CD14-positive monocyte (primary cell): Measurements from ENCODE around the gene COL11A1. TPM values are rescaled to one million over a fixed set of nuclear protein-coding genes. Genes with fewer than 3 reads are reported as not detected.

Source experiments
- DNase-seq, 3 donors: peaks; one replicate each; pipeline ENCODE4 v3.0.0-alpha.2; 2011 to 2022
- H2AFZ ChIP-seq: 2 replicates; pipeline ENCODE4 v1.6.0; 2012; ENCODE audit warnings: mild to moderate bottlenecking, low read depth, low read length, inconsistent platforms; ENCODE audit not compliant: insufficient read depth, poor library complexity, severe bottlenecking
- H3K27ac ChIP-seq, 2 donors: 1 replicate in 1 of 2; 2 replicates in 1 of 2; pipeline ENCODE4 v1.5.1; 2012 to 2013; ENCODE audit warnings: low read length in 2 of 2, control low read depth in 1 of 2, inconsistent platforms in 1 of 2, low read depth in 1 of 2, mild to moderate bottlenecking in 1 of 2
- H3K27me3 ChIP-seq, 2 donors: one replicate each; pipeline versions ENCODE4 v1.6.0 to v1.6.1; 2011 to 2013; ENCODE audit warnings: low read length in 2 of 2; ENCODE audit not compliant: control insufficient read depth in 2 of 2, insufficient read depth in 2 of 2
- H3K36me3 ChIP-seq, 2 donors: replicated peaks in 1 of 2; 1 replicate in 1 of 2; 2 replicates in 1 of 2; pipeline versions ENCODE4 v1.5.1 to v1.6.1; 2012 to 2013; ENCODE audit warnings: low read length in 2 of 2, control low read depth in 1 of 2, inconsistent platforms in 1 of 2, mild to moderate bottlenecking in 1 of 2; ENCODE audit not compliant: insufficient read depth in 2 of 2, control insufficient read depth in 1 of 2
- H3K4me1 ChIP-seq, 2 donors: 1 replicate in 1 of 2; 2 replicates in 1 of 2; pipeline versions ENCODE4 v1.5.1 to v1.6.1; 2012 to 2013; ENCODE audit warnings: low read length in 2 of 2, control low read depth in 1 of 2, inconsistent platforms in 1 of 2, mild to moderate bottlenecking in 1 of 2, moderate library complexity in 1 of 2; ENCODE audit not compliant: insufficient read depth in 2 of 2, control insufficient read depth in 1 of 2
- H3K4me2 ChIP-seq: replicated peaks from 2 replicates; pipeline ENCODE3; 2012; ENCODE audit warnings: low read length, moderate library complexity, mild to moderate bottlenecking; ENCODE audit not compliant: poor library complexity, severe bottlenecking; ENCODE audit errors: extremely low read depth
- H3K4me3 ChIP-seq, 3 experiments: fragments of 200-600 bp in 1 of 3; sonication (generic) in 1 of 3; replicated peaks in 1 of 3; 1 replicate in 2 of 3; 2 replicates in 1 of 3; pipeline ENCODE4 v1.5.1; 2011 to 2013; ENCODE audit warnings: low read length in 3 of 3, mild to moderate bottlenecking in 3 of 3, control low read depth in 2 of 3, low read depth in 2 of 3, inconsistent platforms in 1 of 3, moderate library complexity in 1 of 3
- H3K79me2 ChIP-seq: 2 replicates; pipeline ENCODE4 v1.6.0; 2012; ENCODE audit warnings: mild to moderate bottlenecking, control low read depth, inconsistent platforms, low read length, moderate library complexity; ENCODE audit not compliant: insufficient read depth
- H3K9ac ChIP-seq: 2 replicates; pipeline ENCODE4 v1.6.0; 2017; ENCODE audit warnings: low read length, mild to moderate bottlenecking; ENCODE audit not compliant: insufficient read depth, poor library complexity, severe bottlenecking
- H3K9me3 ChIP-seq, 2 donors: replicated peaks in 1 of 2; 1 replicate in 1 of 2; 2 replicates in 1 of 2; pipeline versions ENCODE4 v1.5.1 to v1.6.1; 2012 to 2013; ENCODE audit warnings: low read length in 2 of 2, control low read depth in 1 of 2; ENCODE audit not compliant: control insufficient read depth in 1 of 2, insufficient read depth in 1 of 2
- H4K20me1 ChIP-seq: 2 replicates; pipeline ENCODE4 v1.6.0; 2012; ENCODE audit warnings: mild to moderate bottlenecking, low read length, control low read depth, moderate library complexity; ENCODE audit not compliant: insufficient read depth
- H3K27ac Mint-ChIP-seq, 7 donors: one replicate each; pipeline ENCODE4 v1.8.0; 2020; ENCODE audit warnings: mild to moderate bottlenecking in 7 of 7, mixed read lengths in 7 of 7, moderate library complexity in 6 of 7, inconsistent platforms in 2 of 7
- H3K27me3 Mint-ChIP-seq, 3 donors: one replicate each; pipeline ENCODE4 v1.8.0; 2021 to 2022; ENCODE audit warnings: low read depth in 3 of 3, mild to moderate bottlenecking in 3 of 3, mixed read lengths in 3 of 3, moderate library complexity in 3 of 3, inconsistent platforms in 1 of 3
- H3K36me3 Mint-ChIP-seq, 2 donors: one replicate each; pipeline ENCODE4 v1.8.0; 2020; ENCODE audit warnings: mixed read lengths in 2 of 2, inconsistent platforms in 1 of 2, mild to moderate bottlenecking in 1 of 2
- H3K4me1 Mint-ChIP-seq: one replicate; pipeline ENCODE4 v1.8.0; 2020; ENCODE audit warnings: mild to moderate bottlenecking, mixed read lengths
- H3K4me3 Mint-ChIP-seq, 2 donors: one replicate each; pipeline ENCODE4 v1.8.0; 2020; ENCODE audit warnings: mild to moderate bottlenecking in 2 of 2, mixed read lengths in 2 of 2, moderate library complexity in 1 of 2
- H3K9me3 Mint-ChIP-seq, 7 donors: one replicate each; pipeline ENCODE4 v1.8.0; 2020 to 2022; ENCODE audit warnings: mixed read lengths in 7 of 7, mild to moderate bottlenecking in 6 of 7, moderate library complexity in 6 of 7, inconsistent platforms in 2 of 7
- CTCF ChIP-seq: fragments of 200-600 bp; IDR thresholded peaks from one replicate; pipeline ENCODE4 v1.8.0; 2022; ENCODE audit warnings: antibody characterized with exemption, mild to moderate bottlenecking
- WGBS: methylation state at CpG from one replicate; pipeline ENCODE4 v1.1.5; 2013; ENCODE audit warnings: missing lambda C conversion rate; ENCODE audit not compliant: insufficient coverage; 5-methylcytosine and 5-hydroxymethylcytosine counted together
- intact Hi-C, 2 donors: fragments of 100-400 bp; cut with micrococcal nuclease; formaldehyde crosslinking; loops; one replicate each; pipeline versions ENCODE4 v1.15.0 to v1.15.1; 2023
- polyA plus RNA-seq, 3 donors: library from polyadenylated mRNA; depleted of rRNA in 1 of 3; unstranded in 2 of 3; stranded (reverse) in 1 of 3; fragments of 300-500 nt in 2 of 3; fragments of >200 nt in 1 of 3; fragmentation: Illumina TruSeq in 2 of 3; gene quantifications; 1 replicate in 2 of 3; 2 replicates in 1 of 3; pipeline ENCODE4 v1.2.3, GENCODE V29; 2012 to 2021

Gene COL11A1
- polyA plus RNA-seq, 3 donors, result not detected

- H3K36me3 ChIP-seq, result no peaks in the 10 kb centered on the region
- no peaks in the 10 kb centered on the region for H4K20me1 ChIP-seq
- H3K9me3 Mint-ChIP-seq, result peaks cover 0 to 2% (median 0%) of the 10 kb centered on the region in 7 donors
- no peaks in the 10 kb centered on the region for H3K4me1 Mint-ChIP-seq
- WGBS, result no CpG with 5 or more reads among the region's 1 CpG
- no peak overlapping the region for H3K4me2 ChIP-seq
- no peaks in the 10 kb centered on the region for H3K27me3 Mint-ChIP-seq
- TF ChIP-seq CTCF, result no peak
- intact Hi-C loops, result no loop called here
- no peak for DNase-seq
- no peak overlapping the region for H3K4me3 Mint-ChIP-seq
- H3K9ac ChIP-seq, result no peak overlapping the region
- no peaks in the 10 kb centered on the region for H3K9me3 ChIP-seq
- H3K4me3 ChIP-seq, result no peak overlapping the region
- H3K36me3 Mint-ChIP-seq, result no peaks in the 10 kb centered on the region
- H2AFZ ChIP-seq, result no peak overlapping the region
- H3K27ac Mint-ChIP-seq, result no peak overlapping the region
- no peak overlapping the region for H3K27ac ChIP-seq
- no peaks in the 10 kb centered on the region for H3K27me3 ChIP-seq
- H3K79me2 ChIP-seq, result no peaks in the 10 kb centered on the region
- H3K4me1 ChIP-seq, result no peaks in the 10 kb centered on the region
These were observed 21.1 kb downstream of the COL11A1 start for GRCh38 chr1:103087256-103087655.

GRCh38 chr1:103084181-103084580 lies 24.1 kb downstream of the COL11A1 start:
- Histone ChIP-seq H3K4me1 (no peaks in the 10 kb centered on the region), H3K9ac (no peak overlapping the region), H3K36me3 (no peaks in the 10 kb centered on the region), H3K9me3 (no peaks in the 10 kb centered on the region), H4K20me1 (no peaks in the 10 kb centered on the region), H3K79me2 (no peaks in the 10 kb centered on the region), H3K4me3 (no peak overlapping the region), H3K27me3 (no peaks in the 10 kb centered on the region), H3K4me2 (no peak overlapping the region), H3K27ac (no peak overlapping the region), H2AFZ (no peak overlapping the region)
- Mint-ChIP-seq H3K4me3 (no peak overlapping the region), H3K9me3 (peaks cover 0 to 2% (median 0%) of the 10 kb centered on the region in 7 donors), H3K27me3 (no peaks in the 10 kb centered on the region), H3K36me3 (no peaks in the 10 kb centered on the region), H3K4me1 (no peaks in the 10 kb centered on the region), H3K27ac (no peak overlapping the region)
- no peak for DNase-seq
- WGBS, result 79% methylated on average over 1 of the region's 2 CpGs
- intact Hi-C loops, result no loop called here
- TF ChIP-seq CTCF, result no peak
